GM19240 (cell line): Measurements from ENCODE around the gene PIK3C2G.

Source experiments
- DNase-seq: peaks from one replicate; pipeline ENCODE4 v3.0.0; 2011; ENCODE audit warnings: low spot score; ENCODE audit not compliant: insufficient read length

The PIK3C2G gene

DNA sequence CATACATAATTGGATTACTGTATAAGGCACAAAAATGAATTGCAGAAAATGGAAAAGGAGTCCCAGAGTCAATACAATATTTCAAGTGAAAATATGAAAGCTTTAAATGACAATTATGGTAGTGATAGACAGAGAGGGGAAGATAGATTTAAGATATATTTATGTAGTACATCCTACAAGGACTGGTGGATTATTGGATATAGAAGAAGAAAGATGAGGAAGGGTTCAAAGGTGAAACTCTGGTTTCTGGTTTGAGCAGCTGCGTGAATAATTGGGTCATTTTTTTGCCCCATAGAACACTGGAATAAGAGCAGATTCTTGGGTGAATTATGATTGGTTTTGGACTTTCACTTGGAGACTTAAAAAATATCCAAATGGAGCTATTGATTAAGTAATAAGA, 19.4 kb downstream of the PIK3C2G start:
- DNase-seq, result no peak

DNA sequence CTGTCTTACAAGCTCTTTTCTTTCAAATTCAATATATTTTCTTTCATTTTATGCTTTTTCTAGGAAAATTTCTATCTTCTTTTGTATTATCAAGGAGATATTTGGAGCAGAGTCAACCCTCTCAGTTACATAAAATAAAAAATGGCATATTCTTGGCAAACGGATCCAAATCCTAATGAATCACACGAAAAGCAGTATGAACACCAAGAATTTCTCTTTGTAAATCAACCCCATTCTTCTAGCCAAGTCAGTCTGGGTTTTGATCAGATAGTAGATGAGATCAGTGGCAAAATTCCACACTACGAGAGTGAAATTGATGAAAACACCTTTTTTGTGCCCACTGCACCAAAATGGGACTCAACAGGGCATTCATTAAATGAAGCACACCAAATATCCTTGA, 20.6 kb downstream of the PIK3C2G start:
- no peak for DNase-seq

DNA sequence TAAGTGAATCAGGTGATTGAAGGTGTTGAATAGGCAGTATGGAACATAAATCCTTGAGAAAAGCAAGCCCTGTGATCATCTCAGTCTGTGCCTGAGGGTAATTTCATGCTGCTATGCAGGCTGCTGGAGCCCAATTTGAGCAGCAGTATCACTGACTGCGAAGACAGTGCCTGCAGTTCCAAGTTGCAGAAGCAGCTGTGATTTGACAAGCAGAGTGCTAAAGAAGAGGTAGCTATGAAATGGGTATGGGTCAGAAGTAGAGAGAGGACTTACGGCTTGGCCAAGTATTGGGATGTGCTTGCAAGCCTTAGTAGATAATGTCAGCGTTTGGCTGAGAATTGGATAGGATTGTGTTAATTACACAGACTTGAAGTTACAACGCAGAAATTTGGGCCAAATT, 22.5 kb downstream of the PIK3C2G start:
- DNase-seq, result no peak

DNA sequence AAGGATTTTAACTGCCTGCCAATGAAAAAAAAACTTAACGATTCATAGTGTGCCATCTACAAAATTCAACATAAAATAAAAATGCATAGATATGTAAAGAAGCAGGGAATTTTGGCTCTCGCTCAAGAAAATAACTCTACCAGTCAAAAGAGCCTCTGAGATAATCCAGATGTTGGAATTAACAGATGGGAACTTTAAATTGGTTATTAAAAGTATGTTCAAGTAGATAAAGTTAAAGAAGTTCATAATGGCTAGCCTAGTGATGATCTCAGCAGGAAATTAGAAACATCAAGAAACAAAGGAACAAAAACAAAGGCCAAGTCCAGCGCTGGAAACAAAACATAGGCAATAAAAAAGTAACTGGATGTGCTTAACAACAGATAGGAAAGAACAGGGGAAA, 23.1 kb downstream of the PIK3C2G start:
- no peak for DNase-seq

DNA sequence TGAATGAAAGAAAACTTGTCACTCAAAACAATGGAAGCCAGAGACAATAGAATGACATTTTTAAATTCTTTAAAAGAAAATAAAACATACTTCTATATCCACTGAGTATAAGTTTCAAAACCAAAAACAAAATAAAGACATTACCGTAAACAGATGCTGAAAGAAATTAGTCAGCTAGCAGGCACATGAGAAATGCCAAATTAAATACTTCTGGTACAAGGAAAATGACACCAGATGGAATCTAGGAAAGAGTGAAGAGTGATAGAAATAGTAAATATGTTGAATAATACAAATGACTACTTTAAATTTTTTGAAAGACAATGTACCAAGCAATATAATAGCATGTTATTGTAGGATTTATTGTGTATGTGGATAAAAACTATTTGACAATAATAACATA, 23.8 kb downstream of the PIK3C2G start:
- no peak for DNase-seq

DNA sequence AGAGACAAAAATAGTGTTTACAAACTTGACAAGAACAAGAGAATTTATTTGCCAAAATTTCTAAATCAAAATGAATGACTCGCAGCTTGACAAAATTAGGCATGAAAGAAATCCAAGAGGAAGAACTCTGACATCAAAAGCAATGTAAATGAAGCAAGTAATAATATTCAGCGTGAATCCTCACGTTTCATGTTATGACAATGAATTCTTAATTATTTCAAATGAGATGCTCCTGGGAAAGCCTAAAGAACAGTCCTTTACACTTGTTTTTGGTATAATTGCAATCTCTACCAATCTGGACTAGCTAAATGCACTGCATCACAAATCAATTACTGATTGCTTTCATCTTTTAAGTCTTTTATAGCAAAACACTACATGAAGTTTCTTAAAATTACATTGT, 29.1 kb downstream of the PIK3C2G start:
- DNase-seq, result no peak

DNA sequence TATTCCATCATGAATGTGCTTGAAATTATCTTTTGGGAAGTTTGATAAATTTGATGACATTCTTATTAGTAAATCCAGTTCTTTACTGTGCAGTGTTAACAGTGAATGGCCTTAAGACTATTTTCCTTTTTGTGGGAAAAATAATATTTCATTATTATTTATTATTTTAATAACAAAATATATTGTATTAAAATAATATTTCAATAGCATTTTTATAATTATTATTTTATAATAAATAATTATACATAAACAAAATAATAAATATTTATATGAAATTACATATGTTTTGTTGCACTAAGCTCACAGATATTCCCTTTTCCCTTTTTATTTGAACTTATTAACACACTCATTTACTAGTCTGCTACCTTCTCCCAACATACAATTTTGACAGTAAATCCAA, 33.6 kb downstream of the PIK3C2G start:
- DNase-seq, result no peak

DNA sequence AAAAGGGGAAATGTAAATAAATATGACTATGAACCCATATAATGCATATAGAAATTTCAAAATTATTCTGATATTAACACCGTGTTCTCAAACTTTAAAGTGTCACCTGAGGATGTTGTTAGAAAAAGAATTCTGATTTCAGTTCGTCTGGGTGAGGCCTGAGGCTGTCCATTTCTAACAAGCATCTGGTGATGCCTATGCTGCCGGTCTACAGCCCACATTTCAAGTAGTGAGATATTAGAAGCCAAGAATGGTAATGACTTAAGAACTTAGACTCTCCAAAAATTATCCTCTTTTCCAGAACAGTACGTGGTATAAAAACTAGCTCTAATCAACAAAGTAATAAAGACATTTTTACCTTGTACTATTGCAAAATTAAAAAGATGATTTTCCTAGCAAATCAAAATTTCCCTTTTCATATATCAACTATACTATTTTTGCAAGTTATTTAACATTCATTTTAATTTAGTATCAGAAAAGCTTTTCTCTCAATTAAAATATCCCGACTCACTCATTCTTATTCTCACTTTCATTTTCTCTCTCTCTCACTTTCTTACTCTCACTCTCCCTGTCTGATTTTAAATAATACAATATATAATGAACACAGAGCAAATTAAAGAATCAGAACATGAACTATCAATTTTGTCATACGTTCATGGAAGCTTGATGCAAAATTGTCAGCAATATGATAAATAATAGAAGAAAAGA, 35.0 kb downstream of the PIK3C2G start:
- no peak for DNase-seq

DNA sequence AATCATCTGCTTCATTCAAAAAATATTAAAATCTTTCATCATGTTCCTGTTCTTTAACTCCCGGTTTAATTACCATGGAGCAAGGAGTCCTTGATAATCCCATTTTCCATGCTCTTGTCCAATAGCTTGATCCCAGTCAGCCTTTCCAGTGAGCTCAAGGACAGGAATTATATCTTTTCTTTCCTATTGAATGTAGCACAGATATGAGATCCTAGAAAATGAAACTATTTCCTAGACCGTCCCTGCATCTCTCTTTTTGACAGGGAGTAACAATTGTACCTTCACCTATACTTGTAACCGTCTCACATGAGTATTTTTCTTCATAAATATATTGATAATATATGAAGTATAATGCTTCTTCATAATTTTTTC, 35.6 kb downstream of the PIK3C2G start:
- DNase-seq, result no peak

DNA sequence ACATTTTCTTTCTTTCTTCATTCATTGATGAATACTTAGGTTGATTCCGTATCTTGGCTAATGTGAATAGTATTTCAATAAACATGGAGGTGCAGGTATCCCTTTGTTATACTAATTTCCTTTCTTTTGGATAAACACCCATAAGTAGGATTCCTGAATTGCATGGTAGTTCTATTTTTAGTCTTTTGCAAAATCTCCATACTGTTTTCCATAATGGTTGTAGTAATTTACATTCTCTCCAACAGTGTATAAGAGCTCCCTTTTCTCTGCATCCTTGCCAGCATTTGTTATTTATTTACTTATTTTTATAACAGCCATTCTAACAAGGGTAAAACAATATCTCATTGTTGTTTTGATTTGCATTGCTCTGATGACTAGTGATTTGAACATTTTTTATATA, 36.6 kb downstream of the PIK3C2G start:
- DNase-seq, result no peak

DNA sequence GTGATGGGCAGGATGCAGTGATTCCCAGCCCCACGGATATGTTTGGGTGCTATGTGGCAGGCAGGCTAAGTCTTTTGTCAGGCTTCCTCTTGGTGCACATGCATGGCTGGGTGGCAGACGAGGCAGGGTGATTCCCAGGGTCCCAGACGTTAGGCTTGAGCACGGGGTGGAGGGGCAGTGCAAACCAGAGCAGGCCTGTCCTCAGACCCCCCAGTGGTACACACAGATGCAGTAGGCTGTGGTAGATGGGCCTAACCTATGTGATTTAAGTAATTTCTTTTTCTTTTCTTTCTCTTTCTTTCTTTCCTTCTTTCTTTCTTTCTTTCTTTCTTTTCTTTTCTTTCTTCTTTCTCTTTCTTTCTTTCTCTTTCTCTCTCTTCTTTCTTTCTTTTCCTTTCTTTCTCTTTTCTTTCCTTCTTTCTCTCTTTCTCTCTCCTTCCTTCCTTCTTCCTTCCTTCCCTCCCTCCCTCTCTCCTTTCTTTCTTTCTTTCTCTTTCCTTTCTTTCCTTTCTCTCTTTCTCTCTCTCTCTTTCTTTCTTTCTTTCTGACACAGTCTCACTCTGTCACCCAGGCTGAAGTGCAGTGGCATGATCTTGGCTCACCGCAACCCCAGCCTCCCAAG, 41.6 kb downstream of the PIK3C2G start:
- no peak for DNase-seq

DNA sequence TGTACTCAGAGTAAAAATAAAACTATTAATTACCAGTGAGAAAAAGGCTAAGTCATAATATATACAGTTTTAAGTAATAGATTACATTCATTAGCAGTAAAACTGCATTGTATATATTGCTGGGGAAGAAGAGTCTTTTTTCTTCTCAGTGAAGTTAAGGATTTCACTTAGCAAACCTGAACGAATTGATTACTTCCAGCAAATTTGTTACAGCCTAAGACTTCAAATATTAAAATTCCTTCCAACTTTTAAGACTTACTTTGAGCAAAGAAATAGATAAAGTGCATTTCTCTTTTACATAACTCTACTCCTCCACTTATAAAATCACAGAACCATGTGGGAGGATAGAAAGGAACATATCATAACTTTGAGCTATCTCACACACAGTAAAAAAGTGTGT, 43.3 kb downstream of the PIK3C2G start:
- no peak for DNase-seq

DNA sequence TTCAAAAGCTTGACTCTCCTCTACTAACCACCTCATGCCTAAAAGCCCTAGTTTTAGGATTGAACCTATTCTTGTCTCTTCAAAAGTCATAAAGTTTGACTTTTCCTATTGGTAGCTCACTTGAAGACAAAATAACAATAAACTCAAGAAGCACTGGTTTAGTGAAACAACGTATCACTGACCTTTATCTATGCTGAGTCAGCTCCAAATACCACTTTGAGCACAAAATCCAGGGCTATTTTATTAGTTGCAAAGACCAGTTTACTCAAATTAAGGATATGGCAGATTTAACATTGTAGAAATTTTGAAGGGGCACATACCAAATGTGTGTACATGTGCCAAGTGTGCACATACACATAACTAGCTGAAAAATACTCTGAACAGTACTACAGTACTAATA, 45.0 kb downstream of the PIK3C2G start:
- no peak for DNase-seq

DNA sequence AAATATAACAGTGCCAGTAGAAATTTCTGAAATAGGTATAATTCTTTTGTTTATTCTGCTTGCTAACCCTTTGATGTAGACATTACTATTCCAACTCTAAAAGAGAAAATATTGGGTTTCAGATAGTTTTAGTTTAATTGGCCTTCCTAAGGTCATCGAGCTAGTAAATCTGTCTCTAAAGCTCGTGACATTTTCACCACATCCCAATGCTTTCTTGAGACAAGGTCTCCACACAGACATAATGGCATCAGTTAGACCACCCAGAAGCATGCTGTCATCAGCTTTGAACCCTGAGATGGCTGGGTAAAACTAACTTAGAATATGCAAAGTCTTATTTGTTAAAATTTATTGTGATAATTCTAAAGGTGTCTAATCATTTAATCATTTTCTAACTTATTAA, 52.0 kb downstream of the PIK3C2G start:
- DNase-seq, result no peak

DNA sequence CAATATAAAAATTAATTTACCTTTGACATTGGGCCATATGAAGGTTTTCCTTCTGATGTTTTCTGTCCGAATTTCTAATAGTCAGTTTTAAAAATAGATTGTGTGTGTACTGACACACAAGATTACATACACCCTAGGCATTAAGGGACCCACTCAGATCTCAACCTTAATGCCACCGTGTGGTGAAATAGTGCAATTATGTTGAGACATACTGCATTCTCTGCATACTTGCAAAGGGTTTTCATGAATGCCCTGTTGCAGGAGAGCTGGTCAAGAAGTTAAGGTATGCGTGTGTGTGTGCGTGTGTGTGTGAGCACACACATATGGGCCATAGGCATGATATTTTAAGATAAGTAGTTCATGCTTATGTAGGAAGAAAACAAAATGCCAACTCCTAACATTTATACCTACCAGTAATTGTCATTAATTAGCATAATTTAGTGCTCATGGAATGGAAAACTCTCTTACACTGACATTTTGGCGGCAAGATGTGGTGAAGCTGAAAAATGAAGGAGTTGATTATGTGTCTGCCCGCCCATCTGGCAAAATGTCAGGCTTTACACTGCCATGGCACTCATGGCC, 58.8 kb downstream of the PIK3C2G start:
- DNase-seq, result no peak

DNA sequence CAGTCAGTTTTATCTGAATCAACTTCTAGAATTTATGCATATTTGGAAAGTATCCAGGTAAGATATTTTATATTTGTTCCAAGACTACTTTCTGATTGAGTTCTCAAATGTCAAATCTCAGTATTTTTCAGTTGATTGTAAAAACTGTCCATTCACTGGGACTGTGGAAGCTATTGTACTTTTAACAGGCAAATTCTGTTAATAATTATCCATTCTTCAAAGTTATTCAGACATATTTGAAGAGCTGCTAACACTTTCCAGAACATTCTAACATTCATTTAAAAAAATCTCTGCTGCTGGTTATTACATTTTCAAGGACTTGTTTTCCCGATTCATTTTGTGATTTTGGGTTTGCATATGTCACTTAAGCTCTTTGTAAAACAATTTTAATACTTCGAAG, 59.7 kb downstream of the PIK3C2G start:
- no peak for DNase-seq

DNA sequence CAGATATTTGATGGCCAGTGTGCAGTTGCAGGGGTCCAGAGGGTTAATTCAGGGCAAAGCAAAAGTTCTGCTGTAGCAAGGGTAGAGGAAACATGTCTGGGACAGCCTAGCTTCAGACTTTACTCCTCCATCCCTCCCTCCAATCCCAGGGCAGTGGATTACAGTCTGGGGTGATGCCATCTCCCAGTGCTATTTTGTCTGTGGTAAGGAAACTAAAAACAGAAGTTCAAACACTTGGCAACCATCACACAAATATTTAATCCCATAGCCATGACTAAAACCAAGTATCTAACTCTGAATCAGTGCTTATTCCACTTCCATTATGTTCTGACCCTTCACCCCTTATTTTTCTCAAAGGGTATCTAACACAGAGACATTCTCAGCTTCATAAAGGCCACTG, 61.8 kb downstream of the PIK3C2G start:
- no peak for DNase-seq

DNA sequence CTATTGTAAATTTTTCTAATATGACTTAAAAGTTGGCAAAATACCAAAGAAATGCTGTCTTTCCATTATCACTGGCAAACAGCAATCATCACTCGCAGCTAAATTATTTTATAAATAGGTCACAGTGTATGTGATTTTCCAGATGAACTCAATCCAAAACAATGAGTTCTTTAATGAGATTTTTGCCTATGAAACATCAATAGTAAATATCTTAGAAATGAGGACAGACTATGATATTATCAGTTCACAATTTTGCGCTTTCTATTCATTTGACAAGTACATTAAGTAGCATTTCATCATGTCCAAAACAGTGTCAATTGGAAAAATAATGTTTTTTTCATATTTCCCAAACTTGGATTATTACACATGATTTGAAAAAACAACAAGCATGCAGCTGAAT, 65.7 kb downstream of the PIK3C2G start:
- no peak for DNase-seq

DNA sequence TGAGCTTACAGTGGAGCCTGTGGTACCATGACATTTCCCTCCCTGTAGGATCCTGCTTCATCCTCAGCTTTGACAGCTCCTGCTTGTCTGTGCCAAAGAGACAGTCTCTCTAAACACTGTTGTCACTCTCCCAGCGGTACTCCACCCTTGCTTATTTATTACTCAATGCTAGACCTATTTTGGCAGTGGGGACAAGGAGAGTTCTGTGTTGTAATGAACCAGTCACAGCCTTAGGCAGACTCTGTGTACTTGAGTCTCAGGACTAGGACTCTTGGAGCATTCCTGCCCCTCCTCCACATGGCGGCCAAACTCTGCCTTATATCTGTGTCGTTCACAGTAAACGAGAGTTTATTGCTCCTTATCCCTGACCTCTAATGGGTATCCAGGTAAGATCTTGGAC, 70.9 kb downstream of the PIK3C2G start:
- no peak for DNase-seq

DNA sequence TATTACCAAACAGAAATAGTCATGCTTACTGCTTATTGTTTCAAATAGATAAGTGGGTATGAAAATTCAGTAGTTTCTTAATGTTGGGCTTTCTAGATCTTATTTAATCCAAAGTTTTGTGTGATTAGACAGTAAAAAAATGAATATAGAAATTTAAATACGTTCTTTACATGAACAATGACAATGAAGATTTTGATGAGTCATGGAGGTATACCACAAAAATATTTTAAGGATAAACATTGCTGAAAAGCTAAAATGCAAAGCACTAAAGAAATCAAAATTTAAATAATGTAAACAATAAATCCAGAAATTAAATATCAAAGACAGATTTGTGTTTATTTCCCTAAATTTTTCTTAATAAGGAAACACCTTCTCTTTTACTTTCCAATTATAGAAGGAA, 78.3 kb downstream of the PIK3C2G start:
- DNase-seq, result no peak

DNA sequence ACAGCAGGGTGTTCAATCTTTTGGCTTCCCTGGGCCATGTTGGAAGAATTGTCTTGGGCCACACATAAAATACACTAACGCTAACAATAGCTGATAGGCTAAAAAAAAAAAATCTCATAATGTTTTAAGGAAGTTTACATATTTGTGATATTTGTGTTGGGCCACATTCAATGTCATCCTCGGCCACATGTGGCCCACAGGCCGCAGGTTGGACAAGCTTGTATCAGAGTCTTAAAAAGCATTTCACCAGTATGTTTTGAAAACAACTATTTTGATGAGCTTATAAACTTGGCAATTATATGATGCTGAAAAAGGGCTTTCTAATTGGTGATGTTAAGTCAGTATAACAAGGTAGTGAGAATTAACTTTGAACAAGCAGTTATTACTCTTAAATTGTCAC, 78.9 kb downstream of the PIK3C2G start:
- no peak for DNase-seq

DNA sequence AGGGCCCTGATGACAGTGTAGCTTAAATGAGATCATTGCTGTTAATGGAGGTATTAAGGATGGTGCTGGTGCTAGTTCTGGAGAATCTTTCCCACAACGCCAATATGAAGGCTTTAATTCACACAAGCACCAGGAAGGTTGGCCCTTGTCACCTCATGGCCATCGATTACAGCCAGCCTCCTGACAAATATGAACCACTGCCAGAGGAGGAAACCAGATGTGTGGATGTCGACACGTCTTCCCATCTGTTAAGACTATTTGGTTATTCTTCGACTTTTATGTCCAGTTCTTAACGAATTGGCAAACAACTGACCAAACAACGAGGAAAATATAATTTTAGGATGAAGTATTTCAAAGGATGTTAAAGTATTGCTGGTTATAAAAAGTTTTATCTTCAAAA, 79.5 kb downstream of the PIK3C2G start:
- DNase-seq, result no peak

DNA sequence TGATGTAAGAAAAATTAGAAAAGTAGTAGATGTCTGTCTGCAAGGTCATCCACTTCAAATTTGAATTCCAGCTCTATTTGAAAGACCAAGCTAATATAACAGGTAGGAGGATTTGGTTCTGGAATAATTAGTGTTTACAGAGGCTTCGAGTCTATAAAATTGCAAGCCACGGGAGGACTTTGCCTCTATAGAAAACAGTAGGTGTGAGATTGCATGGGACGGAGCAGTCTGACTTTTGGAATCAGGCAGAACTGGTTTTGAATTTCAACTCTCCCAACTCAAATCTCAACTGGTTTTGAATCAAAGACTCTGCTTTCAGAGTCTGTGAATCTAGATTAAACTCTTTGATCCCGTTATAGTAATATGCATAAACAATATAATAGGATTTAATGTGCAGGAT, 82.4 kb downstream of the PIK3C2G start:
- no peak for DNase-seq
